ENCODE data around the gene ALKBH4. TPM values are rescaled to one million over a fixed set of nuclear protein-coding genes. Genes with fewer than 3 reads are reported as not detected.
"Not testable (repeated sequence)": the region's sequence is repeated elsewhere in the genome, so short reads cannot be mapped to it uniquely, and the experiment has no call there.

Gene ALKBH4
- polyA plus RNA-seq, 1 of the 3 experiments (the other 2 are of a cell fraction), result 18.1 TPM

DNA sequence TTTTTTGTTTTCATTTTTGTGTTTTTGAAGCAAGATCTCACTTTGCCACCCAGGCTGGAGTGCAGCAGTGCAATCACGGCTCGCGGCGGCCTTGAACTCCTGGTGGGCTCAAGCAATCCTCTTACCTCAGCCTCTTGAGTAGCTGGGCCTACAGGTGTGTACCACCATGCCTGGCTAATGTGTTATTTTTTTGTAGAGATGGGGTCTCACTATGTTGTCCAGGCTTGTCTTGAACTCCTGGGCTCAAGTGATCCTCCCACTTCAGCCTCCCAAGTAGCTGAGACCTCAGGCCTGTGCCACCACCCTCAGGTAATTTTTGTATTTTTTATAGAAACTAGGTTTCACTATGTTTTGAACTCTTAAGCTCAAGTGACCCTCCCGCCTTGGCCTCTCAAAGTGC lies 53.7 kb downstream of the ALKBH4 start (continued):
- TF ChIP-seq, protein P1, sequence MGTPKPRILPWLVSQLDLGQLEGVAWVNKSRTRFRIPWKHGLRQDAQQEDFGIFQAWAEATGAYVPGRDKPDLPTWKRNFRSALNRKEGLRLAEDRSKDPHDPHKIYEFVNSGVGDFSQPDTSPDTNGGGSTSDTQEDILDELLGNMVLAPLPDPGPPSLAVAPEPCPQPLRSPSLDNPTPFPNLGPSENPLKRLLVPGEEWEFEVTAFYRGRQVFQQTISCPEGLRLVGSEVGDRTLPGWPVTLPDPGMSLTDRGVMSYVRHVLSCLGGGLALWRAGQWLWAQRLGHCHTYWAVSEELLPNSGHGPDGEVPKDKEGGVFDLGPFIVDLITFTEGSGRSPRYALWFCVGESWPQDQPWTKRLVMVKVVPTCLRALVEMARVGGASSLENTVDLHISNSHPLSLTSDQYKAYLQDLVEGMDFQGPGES (IDR thresholded peaks at IDR 0.05; ENCODE audit: low read depth, low read length), result no peak

DNA sequence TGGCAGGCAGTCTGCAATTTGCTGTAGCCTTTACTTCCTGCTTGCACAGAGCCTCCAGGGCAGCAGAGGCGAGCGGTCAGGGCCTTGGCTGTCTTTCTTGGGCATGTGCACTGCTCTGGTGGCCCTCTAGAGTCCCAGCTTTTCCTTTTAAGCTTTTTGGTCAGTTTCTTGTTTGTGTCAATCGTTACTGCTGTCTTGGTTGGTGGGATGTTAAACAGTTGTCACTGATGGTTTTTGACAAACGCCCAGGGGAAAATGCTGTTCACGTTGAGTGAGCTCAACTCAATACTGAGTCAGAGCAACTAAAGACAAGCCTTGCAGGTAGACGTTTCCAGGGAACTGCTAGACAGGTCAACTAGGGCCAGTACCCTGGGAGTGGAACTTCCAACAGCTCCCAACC lies 54.5 kb downstream of the ALKBH4 start:
- Histone ChIP-seq H3K4me2 (no peak overlapping the region), H3K79me2 (ENCODE audit: insufficient read depth) (peaks cover 46% of the 10 kb centered on the region), H3K27me3 (ENCODE audit: insufficient read depth) (no peaks in the 10 kb centered on the region), H3K9me3 (no peaks in the 10 kb centered on the region), H2AFZ (ENCODE audit: low read depth) (no peak overlapping the region), H3K36me3 (replicated peaks in 1 of 2; ENCODE audit: control insufficient read depth in 1 of 2, insufficient read depth in 2 of 2, low read length in 1 of 2) (peaks cover 73 to 98% of the 10 kb centered on the region in 2 experiments), H3K27ac (ENCODE audit: low read depth in 2 of 2, low read length in 1 of 2) (no peak overlapping the region), H3K9ac (no peak overlapping the region), H3K4me1 (ENCODE audit: control insufficient read depth in 1 of 2, insufficient read depth in 2 of 2, low read depth in 1 of 2, low read length in 1 of 2) (no peaks in the 10 kb centered on the region), H3F3A (replicated peaks; ENCODE audit: insufficient read depth) (peaks cover 4% of the 10 kb centered on the region), H3K4me3 (ENCODE audit: low read depth in 2 of 2, low read length in 1 of 2) (no peak overlapping the region), H3K9me2 (no peaks in the 10 kb centered on the region), H4K20me1 (ENCODE audit: insufficient read depth) (peaks cover 21% of the 10 kb centered on the region)
- 72% methylated on average over 6 of the region's 6 CpGs for WGBS (ENCODE audit: low lambda C conversion rate)
- DNase-seq, result no peak
- TF ChIP-seq TCF12 (IDR thresholded peaks at IDR 0.05), result no peak
- no peak for TF ChIP-seq RXRA (IDR thresholded peaks at IDR 0.05; ENCODE audit: borderline replicate concordance, low read depth)
- CTCF ChIA-PET, result interaction anchor here (0.8 to 2.0 kb wide), 8 partner anchors 12 to 130 kb away, joined by 3 to 11 read pairs (median 3); no protein-coding TSS in a partner anchor
- POLR2A ChIA-PET, result no interaction called here

DNA sequence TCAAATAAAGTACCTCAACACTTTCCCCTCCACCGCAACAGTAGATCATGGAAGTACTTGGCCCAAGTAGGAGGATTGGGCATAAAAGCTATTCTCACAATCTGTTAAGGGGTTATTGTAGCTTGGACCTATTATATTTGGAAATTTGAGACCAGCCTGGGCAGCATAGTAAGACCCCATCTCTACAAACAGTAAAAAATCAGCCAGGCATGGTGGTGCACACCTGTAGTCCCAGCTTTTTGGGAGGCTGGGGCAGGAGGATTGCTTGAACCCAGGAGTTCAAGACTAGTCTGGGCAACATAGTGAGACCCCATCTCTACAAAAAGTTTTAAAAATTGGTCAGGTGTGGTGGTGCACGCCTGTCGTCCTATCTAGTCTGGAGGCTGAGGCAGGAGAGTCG lies 55.3 kb downstream of the ALKBH4 start:
- Histone ChIP-seq H2AFZ (ENCODE audit: low read depth) (no peak overlapping the region), H3K4me3 (ENCODE audit: low read depth in 2 of 2, low read length in 1 of 2) (no peak overlapping the region), H3K9me2 (no peaks in the 10 kb centered on the region), H3K36me3 (replicated peaks in 1 of 2; ENCODE audit: control insufficient read depth in 1 of 2, insufficient read depth in 2 of 2, low read length in 1 of 2) (peaks cover 71 to 95% of the 10 kb centered on the region in 2 experiments), H3K9ac (no peak overlapping the region), H3K79me2 (ENCODE audit: insufficient read depth) (peaks cover 48% of the 10 kb centered on the region), H3K4me2 (no peak overlapping the region), H3K27me3 (ENCODE audit: insufficient read depth) (no peaks in the 10 kb centered on the region), H3K9me3 (no peaks in the 10 kb centered on the region), H4K20me1 (ENCODE audit: insufficient read depth) (peaks cover 21% of the 10 kb centered on the region), H3F3A (replicated peaks; ENCODE audit: insufficient read depth) (peaks cover 5% of the 10 kb centered on the region), H3K27ac (ENCODE audit: low read depth in 2 of 2, low read length in 1 of 2) (no peak overlapping the region), H3K4me1 (ENCODE audit: control insufficient read depth in 1 of 2, insufficient read depth in 2 of 2, low read depth in 1 of 2, low read length in 1 of 2) (no peaks in the 10 kb centered on the region)
- no peak for DNase-seq
- ChIA-PET CTCF (interaction anchor here (0.6 to 1.4 kb wide), 6 partner anchors 11 to 130 kb away, joined by 3 to 5 read pairs (median 3); no protein-coding TSS in a partner anchor), POLR2A (no interaction called here)
- TF ChIP-seq CHD2 (IDR thresholded peaks at IDR 0.05; ENCODE audit: low read length, partially characterized antibody) (no peak), TAF1 (IDR thresholded peaks at IDR 0.05; ENCODE audit: borderline replicate concordance, low read depth, low read length) (no peak)
- WGBS (ENCODE audit: low lambda C conversion rate), result 98% methylated on average over 4 of the region's 4 CpGs

DNA sequence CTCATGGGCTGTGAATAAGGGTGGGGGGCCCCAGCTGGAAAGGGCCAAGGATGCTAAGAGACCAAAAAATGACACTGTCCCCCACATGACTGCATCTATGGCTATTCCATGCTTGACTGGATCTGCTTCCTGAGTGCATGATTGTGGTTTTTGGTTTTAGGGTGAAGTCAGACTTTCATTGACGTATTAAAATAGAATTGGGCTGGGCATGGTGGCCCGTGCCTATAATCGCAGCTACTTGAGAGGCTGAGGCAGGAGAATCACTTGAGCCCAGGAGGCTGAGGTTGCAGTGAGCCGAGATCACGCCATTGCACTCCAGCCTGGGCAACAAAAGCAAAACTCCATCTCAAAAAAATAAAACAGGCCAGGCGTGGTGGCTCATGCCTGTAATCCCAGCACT lies 56.1 kb downstream of the ALKBH4 start:
- DNase-seq; H2AFZ ChIP-seq (ENCODE audit: low read depth); H3K27me3 ChIP-seq (ENCODE audit: insufficient read depth); POLR2A ChIA-PET; H3K4me2 ChIP-seq; H3K9me2 ChIP-seq; CTCF ChIA-PET; H3K4me1 ChIP-seq (ENCODE audit: control insufficient read depth in 1 of 2, insufficient read depth in 2 of 2, low read depth in 1 of 2, low read length in 1 of 2); H3K4me3 ChIP-seq (ENCODE audit: low read depth in 2 of 2, low read length in 1 of 2); H3K9me3 ChIP-seq; H3K9ac ChIP-seq; H3K27ac ChIP-seq (ENCODE audit: low read depth in 2 of 2, low read length in 1 of 2): not testable (repeated sequence)
- Histone ChIP-seq H3K79me2 (ENCODE audit: insufficient read depth) (peaks cover 44% of the 10 kb centered on the region), H3F3A (replicated peaks; ENCODE audit: insufficient read depth) (peaks cover 10% of the 10 kb centered on the region), H3K36me3 (replicated peaks in 1 of 2; ENCODE audit: control insufficient read depth in 1 of 2, insufficient read depth in 2 of 2, low read length in 1 of 2) (peaks cover 74 to 89% of the 10 kb centered on the region in 2 experiments), H4K20me1 (ENCODE audit: insufficient read depth) (peaks cover 21% of the 10 kb centered on the region)
- WGBS (ENCODE audit: low lambda C conversion rate), result 94% methylated on average over 6 of the region's 6 CpGs

Measured in SK-N-SH (cell line).